NCI-H446 (cell line): ENCODE results near the gene GTSF1L.

ENCODE experiments used
- DNase-seq, 2 experiments: peaks; one replicate each; lab custom pipeline; 2025; lab: John Stamatoyannopoulos, UW

The GTSF1L gene

GRCh38 chr20:43746344-43747137, 19.7 kb upstream of the GTSF1L start:
- DNase-seq: no peak

- DNase-seq: no peak
These were observed 18.3 kb upstream of the GTSF1L start for GRCh38 chr20:43744966-43745730.

DNA sequence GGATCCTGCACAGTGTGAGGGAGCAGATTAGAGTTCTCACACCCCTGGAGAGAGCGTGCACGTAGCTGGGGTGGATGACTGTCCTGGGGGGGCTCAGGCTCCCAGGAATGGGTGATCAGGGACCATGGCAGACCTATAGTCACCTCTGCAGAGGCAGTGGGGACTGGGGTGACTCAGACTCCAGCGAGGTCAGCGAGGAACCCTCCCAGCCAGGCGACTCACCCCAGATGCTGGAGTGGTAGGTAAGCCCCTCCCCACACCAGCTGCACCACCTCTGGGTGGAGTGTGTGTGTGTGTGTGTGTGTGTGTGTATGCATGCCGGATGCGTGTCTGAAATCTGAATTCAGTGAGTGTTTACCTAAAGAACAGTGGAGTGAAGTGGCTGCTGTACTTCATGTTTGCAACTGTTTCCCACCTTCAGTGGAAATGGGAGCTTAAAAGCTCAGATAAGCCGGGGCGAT, 17.4 kb upstream of the GTSF1L start:
- DNase-seq: no peak

- no peak for DNase-seq
These were observed 13.8 kb upstream of the GTSF1L start for GRCh38 chr20:43740642-43741041.

DNA sequence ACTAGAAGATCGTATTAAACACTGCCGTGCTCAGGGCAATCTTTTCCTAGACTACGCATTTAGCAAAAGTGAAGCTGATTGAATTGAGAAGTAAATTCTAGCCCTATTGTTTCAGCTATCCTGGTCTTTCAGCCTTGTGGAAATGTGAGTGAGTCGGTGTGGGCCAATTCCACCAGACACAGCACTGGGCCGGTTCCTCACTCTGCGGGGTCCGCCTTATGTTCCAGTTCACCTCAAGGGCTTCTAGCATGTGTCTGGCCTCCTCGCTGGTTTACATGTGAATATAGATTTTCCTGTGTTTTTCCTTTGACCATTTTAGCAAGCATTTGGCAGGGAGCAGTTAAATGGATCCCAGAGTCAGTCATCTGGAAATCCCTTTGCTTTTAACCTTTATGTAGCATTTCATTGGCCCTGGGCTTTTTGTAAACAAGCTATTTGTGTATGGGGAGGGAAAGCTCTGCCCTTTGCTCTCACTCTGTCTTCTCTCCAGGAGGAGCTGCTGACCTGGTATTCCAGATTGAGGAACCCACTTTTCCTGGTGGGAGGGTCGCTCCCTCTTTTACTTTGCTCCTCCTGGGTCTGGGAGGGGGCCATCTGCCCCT, 12.4 kb upstream of the GTSF1L start:
- DNase-seq: no peak

GRCh38 chr20:43737925-43738324, 11.1 kb upstream of the GTSF1L start:
- no peak for DNase-seq

- no peak for DNase-seq
These were observed 9.9 kb upstream of the GTSF1L start for GRCh38 chr20:43736588-43737158.

DNA sequence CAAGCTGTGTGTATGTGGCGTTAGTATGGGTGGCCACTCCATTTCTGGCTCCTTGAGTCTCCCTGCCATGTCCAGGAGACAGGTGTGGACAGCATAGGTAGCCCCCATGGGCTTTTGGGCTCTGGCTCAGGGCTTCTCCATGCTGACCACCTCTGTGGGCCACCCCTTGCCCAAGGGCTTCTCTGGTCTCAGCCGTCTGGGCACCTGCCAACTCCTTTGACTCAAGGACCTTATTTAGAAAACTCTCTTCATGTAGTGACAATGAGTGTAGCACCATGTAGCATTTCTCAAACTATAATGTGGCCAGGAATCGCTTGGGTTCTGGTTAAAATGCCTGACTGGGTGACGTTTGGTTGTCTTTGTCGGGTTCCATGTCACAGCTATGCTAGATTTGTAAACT, 5.1 kb upstream of the GTSF1L start:
- DNase-seq: no peak

DNA sequence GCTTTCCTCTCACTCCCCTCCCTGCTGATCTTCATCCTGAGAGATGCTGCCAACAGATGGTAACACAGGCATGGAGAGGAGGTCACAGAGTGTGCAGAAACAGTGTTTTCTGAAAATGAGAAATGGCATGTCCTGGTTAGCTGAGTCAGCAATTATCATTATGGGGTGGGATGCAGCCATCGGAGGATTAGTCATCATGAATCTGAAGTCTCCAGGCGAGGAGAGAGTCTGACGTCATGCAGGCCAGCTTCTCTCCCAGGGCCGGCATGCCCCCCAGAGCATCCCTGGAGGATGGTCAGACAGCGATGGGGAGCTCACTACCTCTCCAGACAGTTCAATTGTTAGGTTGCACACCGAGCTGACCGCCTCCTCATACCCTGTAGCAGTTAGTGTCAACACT, 4.7 kb upstream of the GTSF1L start:
- no peak for DNase-seq

DNA sequence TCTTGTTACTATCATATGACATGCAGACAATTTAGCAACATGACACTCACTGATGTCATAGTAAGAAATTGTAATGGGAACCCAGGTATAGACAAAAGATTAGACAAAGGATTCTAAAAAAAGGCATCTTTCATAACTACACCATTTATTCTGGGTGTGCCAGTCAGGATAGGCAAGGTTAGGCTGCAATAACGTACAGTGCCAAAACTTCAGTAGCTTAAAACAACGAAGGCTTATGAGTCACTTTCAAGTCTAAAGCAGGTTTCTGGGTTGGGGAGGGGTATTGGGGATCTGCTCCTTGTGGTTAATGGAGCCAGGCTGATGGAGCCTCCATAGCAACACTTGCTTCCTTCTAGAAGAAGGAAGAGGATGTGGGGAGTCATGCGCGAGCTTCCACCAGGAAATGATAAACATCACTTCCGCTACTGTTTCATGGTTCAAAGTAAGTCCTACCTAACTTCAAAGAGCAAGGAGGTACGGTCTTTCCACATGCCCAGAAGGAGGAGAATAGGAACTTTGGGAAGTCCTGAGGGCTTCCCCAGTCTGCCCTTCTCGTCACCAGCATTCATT, 2.0 kb upstream of the GTSF1L start:
- no peak for DNase-seq

DNA sequence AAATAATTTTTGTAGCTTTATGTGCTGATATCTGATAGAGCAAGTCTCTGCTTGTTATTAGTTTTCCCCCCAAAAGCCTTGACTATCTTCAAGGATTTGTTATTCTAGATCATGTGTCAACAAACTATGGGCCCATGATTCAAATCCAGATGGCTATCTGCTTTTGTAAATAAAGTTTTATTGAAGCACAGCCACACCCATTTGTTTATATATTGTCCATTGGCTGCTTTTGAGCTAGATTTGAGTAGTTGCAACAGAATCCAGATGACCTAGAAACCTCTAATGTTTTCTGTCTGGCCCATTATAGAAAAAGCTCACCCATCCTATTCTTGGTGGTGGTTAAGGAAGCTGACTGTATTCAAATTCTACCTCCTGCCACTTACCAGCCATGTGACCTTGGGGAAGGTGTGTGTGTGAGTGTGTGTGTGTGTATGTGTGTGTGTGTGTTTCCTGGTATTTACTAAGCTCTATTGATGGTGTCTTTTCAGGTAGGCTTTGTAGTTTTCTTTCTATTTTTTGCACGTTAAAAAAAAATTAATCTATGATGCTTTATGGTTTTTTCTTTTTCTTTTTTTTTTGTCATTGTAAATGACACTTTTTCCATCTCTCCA, 1.3 kb upstream of the GTSF1L start:
- no peak for DNase-seq

DNA sequence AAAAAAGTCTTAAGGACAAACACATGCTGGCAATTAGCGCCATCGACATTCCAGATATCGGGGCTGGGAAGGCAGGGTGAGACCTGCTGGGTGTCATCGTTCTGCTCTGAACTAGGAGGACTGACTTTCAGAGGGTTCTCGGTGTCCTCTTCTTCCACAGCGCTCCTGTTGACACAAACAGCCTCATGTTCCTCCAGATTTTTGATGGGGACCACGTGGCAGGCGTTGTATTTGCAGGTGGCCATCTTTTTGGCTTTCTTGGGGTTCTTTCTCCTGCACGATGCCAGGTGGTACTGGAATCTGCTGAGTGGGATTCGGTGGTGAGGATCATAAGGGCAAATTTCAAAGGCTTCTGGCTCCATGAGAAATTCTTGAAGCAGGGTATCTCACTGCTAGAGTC, 469 bp downstream of the GTSF1L start:
- DNase-seq: no peak

GRCh38 chr20:43725666-43726065, 1.1 kb downstream of the GTSF1L start:
- no peak for DNase-seq

DNA sequence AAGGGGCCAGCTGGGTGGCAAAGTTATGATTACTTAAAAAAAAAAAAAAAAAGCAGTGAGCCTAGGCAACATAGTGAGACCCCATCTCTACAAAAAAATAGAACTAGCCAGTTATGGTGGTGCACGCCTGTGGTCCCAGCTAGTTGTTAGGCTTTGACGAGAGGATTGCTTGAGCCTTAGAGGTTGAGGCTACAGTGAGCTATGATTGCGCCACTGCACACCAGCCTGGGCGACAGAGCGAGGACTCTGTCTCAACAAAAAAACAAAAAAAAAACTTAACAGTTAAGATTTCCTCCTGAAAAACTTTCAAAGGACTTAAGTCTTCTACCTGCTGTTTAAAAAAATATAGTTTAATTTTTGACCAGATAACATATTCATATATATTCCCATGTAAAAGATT, 2.4 kb downstream of the GTSF1L start:
- DNase-seq: no peak

- DNase-seq: no peak
These were observed 3.1 kb downstream of the GTSF1L start for GRCh38 chr20:43723735-43724134.

- DNase-seq: no peak
These were observed 3.6 kb downstream of the GTSF1L start for GRCh38 chr20:43723186-43723585.

DNA sequence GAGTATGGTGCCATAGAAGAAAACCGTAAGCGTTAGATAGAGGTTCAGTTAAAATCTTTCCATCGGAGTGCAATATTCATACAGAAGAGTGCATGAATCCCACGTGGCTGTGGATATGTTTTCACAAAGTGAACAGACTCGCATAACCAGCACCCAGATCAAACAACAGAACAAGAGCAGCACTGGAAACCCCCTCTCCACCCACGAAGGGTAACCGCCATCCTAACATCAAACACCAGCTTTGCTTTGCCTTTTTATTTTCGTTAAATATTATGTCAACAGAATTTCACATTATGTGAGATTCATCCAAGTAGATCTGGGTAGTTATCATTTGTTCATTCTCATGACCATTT, 4.7 kb downstream of the GTSF1L start:
- no peak for DNase-seq

DNA sequence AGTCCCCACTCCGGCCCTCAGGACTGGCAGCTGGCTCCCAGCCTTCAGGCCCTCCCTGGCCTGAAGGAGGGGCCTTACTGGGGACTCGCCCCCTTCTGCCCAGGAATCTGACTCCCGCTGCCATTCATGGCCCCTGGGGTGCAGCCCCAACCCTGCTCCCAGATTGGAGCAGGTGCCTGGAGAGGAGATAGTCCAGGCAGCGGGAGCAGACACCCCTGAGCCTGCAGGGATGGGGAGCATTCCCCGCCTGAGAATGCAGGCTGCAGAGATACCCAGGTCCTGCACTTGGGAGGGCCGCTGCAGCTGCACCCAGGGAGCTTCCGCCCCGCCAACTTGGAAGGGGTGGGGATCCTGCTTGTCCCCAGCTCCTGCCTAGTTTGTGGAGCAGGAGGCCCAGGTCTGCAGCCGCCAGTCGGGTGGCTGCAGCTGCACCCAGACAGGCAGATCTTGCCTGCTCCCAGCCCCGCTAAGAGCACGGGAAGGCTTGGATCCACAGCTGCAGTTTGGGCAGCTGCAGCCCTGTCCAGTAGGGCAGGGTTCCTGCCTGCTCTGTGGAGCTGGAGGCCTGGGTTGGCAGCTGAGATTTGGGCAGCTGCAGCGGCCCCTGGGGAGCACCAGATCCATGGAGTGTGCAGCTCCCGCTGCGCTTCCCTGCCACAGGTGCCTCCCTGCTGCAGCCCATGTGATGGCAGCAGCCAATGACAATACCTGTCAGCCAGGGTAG, 5.2 kb downstream of the GTSF1L start:
- DNase-seq: no peak

GRCh38 chr20:43721097-43721428, 5.7 kb downstream of the GTSF1L start:
- no peak for DNase-seq

GRCh38 chr20:43720007-43720406, 6.8 kb downstream of the GTSF1L start:
- DNase-seq: no peak

DNA sequence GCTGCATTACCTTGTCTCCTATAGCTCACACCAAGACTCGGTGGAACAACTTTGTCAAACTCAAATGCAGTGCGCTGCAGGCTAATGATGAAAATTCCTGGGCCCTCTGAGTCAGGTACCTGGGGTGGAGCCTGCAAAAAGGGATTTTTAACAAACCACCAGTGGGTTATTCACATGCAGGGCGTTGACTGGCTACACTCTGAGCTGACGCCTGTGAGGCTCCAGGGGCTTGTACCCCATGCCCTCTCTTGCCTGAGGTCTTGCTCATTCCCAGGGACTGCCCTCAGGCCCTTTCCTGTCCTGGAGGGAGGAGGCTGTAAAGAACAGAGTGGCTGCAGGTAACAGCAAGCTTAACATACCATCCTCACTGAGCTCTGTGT, 9.2 kb downstream of the GTSF1L start:
- DNase-seq: no peak
